ENCODE data around the gene ITPKA. TPM values are rescaled to one million over a fixed set of nuclear protein-coding genes. Genes with fewer than 3 reads are reported as not detected.

ITPKA gene
- total and polyA plus RNA-seq, 2 of the 13 experiments (the other 11 are each of a cell fraction or from before 2014, with no cell fraction given), result 13.2 to 41.3 TPM

DNA sequence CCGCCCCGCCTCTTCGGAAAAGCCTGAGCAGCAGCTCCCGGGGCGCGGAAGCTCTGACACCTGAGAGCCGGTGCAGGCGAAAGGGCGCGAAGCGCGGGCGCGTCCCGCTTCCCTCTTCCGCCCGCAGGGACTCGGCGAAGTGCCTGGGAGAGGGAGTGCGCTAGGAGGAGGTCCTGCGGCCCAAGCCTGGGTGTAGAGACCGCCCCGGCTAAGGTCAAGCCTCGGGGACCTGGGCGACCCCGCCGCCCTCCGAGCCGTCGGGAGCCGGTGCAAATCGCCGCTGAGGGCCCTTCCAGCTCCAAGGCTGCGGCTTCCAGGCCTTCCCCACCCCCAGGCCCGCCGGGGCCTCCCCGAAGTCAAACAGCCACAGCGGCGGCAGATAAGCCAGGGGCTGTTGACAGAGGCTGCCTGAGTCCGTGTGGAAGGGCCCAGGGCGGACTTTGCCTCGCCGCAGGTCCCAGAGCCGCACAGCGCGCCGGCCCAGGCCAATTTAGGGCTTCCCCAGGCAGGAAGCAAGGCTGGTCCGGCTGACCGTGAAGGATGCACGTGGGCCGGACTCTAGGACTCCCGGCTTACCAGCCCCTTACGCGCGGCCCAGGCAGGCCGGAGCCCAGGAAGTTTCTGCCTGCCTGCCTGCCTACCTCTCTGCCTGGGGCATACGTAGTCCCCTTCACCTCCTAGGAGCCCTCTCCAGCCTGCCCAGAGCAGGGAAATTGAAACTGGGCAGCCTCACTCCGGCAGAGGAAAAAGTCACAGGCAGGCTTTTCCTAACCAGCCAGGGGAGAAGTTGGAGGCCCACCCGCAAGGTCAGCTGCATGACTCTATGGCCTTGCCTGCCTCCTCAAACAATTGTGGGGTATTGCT lies 2.3 kb downstream of the ITPKA start:
- DNase-seq (ENCODE audit: low spot score), result peak; percentile 83
- peak; percentile 81 for ATAC-seq
- Histone ChIP-seq H3K27ac (ENCODE audit: extremely low read length, insufficient read depth, low read length) (peak overlapping the region; percentile 97), H3K4me1 (ENCODE audit: insufficient read depth, low read length) (peaks cover 31% of the 10 kb centered on the region), H4K20me1 (ENCODE audit: insufficient read depth, low read length) (no peaks in the 10 kb centered on the region), H3K4me2 (ENCODE audit: low read depth, low read length) (peak overlapping the region; percentile 94), H3K9ac (ENCODE audit: insufficient read depth, low read depth, low read length) (peak overlapping the region; percentile 86), H3K79me2 (ENCODE audit: insufficient read depth, low read length) (peaks cover 49% of the 10 kb centered on the region), H3K9me3 (ENCODE audit: low read length) (no peaks in the 10 kb centered on the region), H3K27me3 (ENCODE audit: control insufficient read depth in 1 of 2, insufficient read depth in 2 of 2, low read length in 2 of 2) (no peaks in the 10 kb centered on the region), H3K36me3 (replicated peaks in 1 of 2; ENCODE audit: control insufficient read depth in 1 of 2, insufficient read depth in 2 of 2, low read length in 2 of 2) (peaks cover 2 to 4% of the 10 kb centered on the region in 2 experiments; a peak in 2 of 5 replicates), H3K4me3 (replicated peaks in 1 of 3; ENCODE audit: insufficient read depth in 1 of 3, low read depth in 2 of 3, low read length in 3 of 3) (peak overlapping the region; percentile 78 to 85 (median 83)), H2AFZ (ENCODE audit: low read length) (no peak overlapping the region)
- no TSS peak for BruUV-seq (replicated peaks)
- WGBS (ENCODE audit: low lambda C conversion rate), result 2% methylated on average over 13 of the region's 59 CpGs
- in situ Hi-C loops (cut with HindIII; ENCODE audit: extremely low pct_ligation_motif_present, low pct_unique_long_range_greater_than_20kb) (no loop called here), intact Hi-C loops (cut with micrococcal nuclease; ENCODE audit: unreplicated experiment) (loop anchor here (1.0 kb wide), 1 partner anchor 47 kb away; no protein-coding TSS in a partner anchor)
- POLR2A ChIA-PET, result interaction anchor here (0.6 to 1.8 kb wide), 6 partner anchors 12 to 126 kb away, joined by 3 to 12 read pairs (median 6); partner anchors contain the start of gene RPAP1
- peak; percentile 46 for FAIRE-seq
- CTCF ChIA-PET (ENCODE audit: low intra/inter-chr PET ratio, low total read pairs), result no interaction called here
- TF ChIP-seq, protein P1, sequence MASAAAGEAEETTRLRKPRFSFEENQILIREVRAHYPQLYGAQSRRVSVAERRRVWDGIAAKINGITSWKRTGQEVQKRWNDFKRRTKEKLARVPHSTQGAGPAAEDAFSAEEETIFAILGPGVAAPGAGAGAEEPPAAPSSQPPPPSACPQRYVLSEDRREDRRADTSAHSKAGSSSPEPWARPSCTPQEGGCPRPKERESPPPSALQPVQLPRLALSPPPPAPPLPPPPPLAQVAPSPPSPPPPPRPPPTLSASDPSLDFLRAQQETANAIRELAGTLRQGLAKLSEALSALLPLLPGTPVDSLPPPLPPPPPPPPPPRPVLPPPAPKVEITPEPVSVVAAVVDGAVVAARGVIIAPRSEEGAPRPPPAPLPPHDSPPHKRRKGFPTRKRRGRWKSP (CRISPR knock-in tag; IDR thresholded peaks at IDR 0.05), result peak; percentile 75; the same call in 1 of the 2 replicates
- no peak for TF ChIP-seq NFIB (CRISPR knock-in tag; IDR thresholded peaks at IDR 0.05; ENCODE audit: borderline replicate concordance)
- TF ChIP-seq RCOR2 (CRISPR knock-in tag; IDR thresholded peaks at IDR 0.05), result no peak
- TF ChIP-seq TBP (CRISPR knock-in tag; IDR thresholded peaks at IDR 0.05), result no peak
- TF ChIP-seq SRSF9 (IDR thresholded peaks at IDR 0.05; ENCODE audit: borderline replicate concordance, insufficient read depth, low read depth, low read length, poor library complexity, severe bottlenecking), result no peak
- TF ChIP-seq ZBED4 (CRISPR knock-in tag; IDR thresholded peaks at IDR 0.05; ENCODE audit: borderline replicate concordance), result peak; percentile 62; the same call in 1 of the 2 replicates
- TF ChIP-seq, protein P2, sequence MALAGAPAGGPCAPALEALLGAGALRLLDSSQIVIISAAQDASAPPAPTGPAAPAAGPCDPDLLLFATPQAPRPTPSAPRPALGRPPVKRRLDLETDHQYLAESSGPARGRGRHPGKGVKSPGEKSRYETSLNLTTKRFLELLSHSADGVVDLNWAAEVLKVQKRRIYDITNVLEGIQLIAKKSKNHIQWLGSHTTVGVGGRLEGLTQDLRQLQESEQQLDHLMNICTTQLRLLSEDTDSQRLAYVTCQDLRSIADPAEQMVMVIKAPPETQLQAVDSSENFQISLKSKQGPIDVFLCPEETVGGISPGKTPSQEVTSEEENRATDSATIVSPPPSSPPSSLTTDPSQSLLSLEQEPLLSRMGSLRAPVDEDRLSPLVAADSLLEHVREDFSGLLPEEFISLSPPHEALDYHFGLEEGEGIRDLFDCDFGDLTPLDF (CRISPR knock-in tag; IDR thresholded peaks at IDR 0.05), result peak; percentile 82
- no peak for TF ChIP-seq ZNF737 (CRISPR knock-in tag; IDR thresholded peaks at IDR 0.05; ENCODE audit: borderline replicate concordance)
- TF ChIP-seq ZNF513 (CRISPR knock-in tag; conservative IDR thresholded peaks at IDR 0.05), result peak; percentile 74; the same call in 1 of the 2 replicates
- 0 out of 2 replicates have a peak, but pooled peaks have one; percentile 22 for TF ChIP-seq EEA1 (CRISPR knock-in tag; IDR thresholded peaks at IDR 0.05; ENCODE audit: borderline replicate concordance)
- peak; percentile 54; the same call in 1 of the 2 replicates for TF ChIP-seq ZNF558 (CRISPR knock-in tag; IDR thresholded peaks at IDR 0.05; ENCODE audit: borderline replicate concordance)
- 0 out of 2 replicates have a peak, but pooled peaks have one; percentile 54 for TF ChIP-seq SRF (IDR thresholded peaks at IDR 0.05; ENCODE audit: low read depth, low read length)
- TF ChIP-seq MXD4 (CRISPR knock-in tag; IDR thresholded peaks at IDR 0.05), result peak; percentile 95
- TF ChIP-seq NKX3-1 (CRISPR knock-in tag; IDR thresholded peaks at IDR 0.05), result no peak; the same call in 1 of the 2 replicates
- TF ChIP-seq RFX5 (IDR thresholded peaks at IDR 0.05; ENCODE audit: low read depth, low read length), result no peak
